HG03558 (cell line): ENCODE data around the gene REPS1.
A peak's percentile ranks its signal among the peaks of the same experiment; 100 is the strongest.
"Not testable (repeated sequence)": the region's sequence is repeated elsewhere in the genome, so short reads cannot be mapped to it uniquely, and the experiment has no call there.

Experiments
- ATAC-seq: cut with Tn5 transposase; IDR thresholded peaks from one replicate; pipeline ENCODE4 v1.9.1; 2021; ENCODE audit warnings: moderate number of reproducible peaks; ENCODE audit not compliant: unreplicated experiment; ENCODE audit errors: extremely low read depth

REPS1 gene

GRCh38 chr6:139006477-139006876 is 18.4 kb upstream of the REPS1 start:
- ATAC-seq = no peak

DNA sequence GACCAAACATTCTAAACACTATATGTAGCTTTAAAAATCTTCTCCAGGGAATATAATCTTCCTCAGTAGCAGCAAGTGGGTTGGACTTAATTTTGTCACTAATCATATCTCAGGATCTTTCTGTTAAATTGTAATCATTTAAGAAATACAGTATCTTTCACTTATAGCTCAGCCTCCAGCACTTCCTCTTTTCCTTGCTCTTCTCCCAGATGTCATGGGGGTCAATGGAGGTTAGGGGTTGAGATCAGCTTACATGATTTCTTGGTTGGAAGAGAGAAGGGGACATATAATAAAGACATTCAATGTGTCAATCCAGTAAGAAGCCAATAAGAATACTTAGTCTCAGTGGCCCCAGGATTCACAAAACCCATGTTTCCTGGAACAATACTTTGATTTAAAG is 15.7 kb upstream of the REPS1 start:
- no peak for ATAC-seq

GRCh38 chr6:138999949-139000725 is 12.1 kb upstream of the REPS1 start:
- no peak for ATAC-seq

DNA sequence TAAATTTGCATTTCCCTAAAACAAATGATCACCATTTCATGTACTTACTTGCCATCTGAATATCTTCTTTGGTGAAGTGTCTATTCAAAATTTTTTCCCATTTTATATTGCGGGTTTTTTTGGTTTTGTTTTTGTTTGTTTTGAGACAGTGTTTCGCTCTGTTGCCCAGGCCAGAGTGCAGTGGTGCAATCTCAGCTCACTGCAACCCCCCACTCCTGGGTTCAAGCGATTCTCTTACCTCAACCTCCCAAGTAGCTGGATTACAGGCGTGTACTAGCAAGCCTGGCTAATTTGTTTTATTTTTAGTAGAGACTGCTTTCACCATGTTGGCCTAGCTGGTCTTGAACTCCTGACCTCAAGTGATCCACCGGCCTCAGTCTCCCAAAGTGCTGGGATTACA is 9.1 kb upstream of the REPS1 start:
- ATAC-seq = no peak

GRCh38 chr6:138996524-138996923 is 8.5 kb upstream of the REPS1 start:
- no peak for ATAC-seq

DNA sequence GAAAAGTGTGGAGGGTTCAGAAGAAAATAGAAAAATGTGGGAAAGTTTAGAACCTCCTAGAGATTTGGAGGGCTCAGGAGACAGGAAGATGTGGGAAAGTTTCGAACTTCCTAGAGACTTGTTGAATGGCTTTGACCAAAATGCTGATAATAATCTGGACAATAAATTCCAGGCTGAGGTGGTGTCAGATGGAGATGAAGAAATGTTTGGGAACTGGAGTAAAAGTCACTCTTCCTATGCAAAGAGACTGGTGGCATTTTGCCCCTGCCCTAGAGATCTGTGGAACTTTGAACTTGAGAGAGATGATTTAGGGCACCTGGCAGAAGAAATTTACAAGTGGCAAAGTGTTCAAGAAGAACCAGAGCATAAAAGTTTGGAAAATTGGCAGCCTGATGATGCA is 5.4 kb upstream of the REPS1 start:
- not testable (repeated sequence) for ATAC-seq

GRCh38 chr6:138992965-138993364 is 4.9 kb upstream of the REPS1 start:
- ATAC-seq = not testable (repeated sequence)

- ATAC-seq = no peak
These were observed 3.2 kb upstream of the REPS1 start for GRCh38 chr6:138991206-138991605.

GRCh38 chr6:138989098-138989983 is 1.3 kb upstream of the REPS1 start:
- ATAC-seq = no peak

DNA sequence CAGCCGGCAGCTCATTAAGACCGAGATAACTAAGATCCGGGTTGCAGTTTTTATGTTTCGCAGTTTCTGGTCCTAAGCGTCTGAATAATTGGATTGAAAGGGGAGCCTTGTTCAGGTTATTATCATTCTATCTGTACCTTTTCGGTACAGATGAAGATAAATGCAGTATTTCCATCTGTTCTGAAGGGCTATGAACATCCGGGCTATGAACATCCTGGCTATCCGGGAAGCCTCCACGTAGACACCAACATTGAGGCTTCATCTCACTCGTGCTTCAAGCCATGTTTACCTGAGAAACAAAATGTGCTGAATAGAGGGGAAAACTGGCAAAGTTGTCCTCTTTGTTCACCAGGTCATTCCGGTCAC is 399 bp upstream of the REPS1 start:
- ATAC-seq = peak; percentile 4

GRCh38 chr6:138987080-138987642 is 892 bp downstream of the REPS1 start:
- no peak for ATAC-seq

- no peak for ATAC-seq
These were observed 1.5 kb downstream of the REPS1 start for GRCh38 chr6:138986578-138986977.

DNA sequence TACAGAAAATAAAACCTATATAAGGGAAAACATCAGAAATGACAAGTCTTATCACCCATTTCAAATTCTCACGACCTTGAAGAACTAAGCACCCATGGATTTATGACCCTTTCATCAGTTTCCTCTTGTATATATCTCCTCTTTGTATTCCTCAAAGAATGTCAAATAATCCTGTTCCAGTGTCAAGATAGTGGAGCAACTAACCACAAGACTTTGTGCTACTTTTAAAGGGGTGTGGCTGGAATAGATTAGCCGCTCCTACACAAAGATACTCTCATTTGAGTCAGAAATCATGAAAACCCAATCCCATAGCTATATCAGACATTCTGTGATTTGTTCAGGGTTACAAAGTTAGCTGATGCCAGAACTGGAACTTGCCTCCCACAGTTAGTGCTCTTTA is 6.6 kb downstream of the REPS1 start:
- ATAC-seq = no peak

DNA sequence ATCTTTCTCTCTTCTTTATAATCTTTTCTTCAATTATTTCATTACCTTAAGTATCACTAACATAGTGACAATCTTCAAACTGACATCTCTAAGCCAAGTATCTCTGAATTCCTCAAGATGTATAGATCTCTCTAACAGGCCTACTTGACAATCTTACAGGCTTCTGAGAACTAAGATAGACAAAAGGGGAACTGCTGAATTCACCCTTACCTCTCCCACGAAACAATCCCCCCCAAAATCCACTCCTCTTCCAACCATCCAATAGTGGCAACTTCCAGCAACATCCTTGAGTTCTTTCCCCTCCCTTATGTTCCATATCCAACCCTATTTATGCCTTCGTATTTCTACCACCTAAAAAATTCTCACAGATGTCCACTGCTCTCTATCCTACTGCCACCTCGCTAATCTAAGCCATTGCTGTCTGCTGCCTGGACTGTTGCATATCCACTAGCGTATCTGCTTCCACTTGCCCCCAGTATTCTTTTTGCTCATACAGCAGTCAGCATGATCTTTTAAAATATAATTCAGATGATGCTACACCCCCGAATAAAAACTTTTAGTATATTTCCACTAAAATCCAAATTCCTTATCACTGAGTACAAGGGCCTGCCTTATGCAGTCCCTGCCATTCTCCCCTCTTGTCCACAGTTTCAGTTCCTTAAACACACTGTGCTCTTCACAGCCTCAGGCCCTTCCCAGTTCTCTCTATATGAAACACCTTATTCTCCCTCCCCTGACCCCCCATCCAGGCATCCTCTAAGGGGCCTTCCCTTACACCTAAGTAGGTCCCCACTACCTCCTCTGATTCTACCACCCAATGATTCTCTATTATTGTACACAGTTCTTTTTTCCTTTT is 8.0 kb downstream of the REPS1 start:
- ATAC-seq = no peak

DNA sequence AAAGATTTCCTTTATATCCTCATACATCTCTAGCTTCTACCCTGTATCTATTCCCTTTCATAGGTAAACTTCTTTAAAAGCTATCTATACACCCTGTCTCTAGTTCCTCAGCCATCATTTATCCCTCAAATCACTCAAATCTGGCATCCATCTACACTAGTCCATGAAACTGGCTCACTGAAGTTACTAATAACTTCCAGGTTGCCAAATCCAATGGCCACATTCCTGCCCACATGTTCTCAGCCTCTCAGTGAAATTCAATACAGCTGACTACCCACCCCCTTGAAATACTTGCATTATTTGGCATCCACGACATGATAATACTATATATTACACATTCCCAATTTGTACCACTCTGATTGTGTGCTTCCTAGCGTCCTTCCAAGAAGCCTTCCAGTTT is 8.7 kb downstream of the REPS1 start:
- no peak for ATAC-seq

DNA sequence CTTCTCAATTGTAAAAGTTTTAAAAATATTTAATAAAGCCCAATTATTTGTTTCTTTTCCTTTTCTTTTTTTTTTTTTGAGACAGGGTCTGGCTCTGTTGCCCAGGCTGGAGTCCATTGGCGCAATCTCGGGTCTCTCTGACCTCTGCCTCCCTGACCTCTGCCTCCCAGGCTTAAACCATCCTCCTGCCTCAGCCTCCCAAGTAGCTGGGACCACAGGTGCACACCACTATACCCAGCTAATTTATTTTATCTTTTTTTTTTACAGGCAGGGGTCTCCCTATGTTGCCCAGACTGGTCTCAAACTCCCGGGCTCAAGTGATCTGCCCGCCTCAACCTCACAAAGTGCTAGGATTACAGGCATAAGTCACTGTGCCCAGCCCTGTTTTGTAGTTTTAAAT is 9.8 kb downstream of the REPS1 start:
- ATAC-seq = no peak

GRCh38 chr6:138977646-138978167 is 10.3 kb downstream of the REPS1 start:
- no peak for ATAC-seq

- ATAC-seq = no peak
These were observed 10.8 kb downstream of the REPS1 start for GRCh38 chr6:138977242-138977641.

GRCh38 chr6:138975815-138976214 is 12.2 kb downstream of the REPS1 start:
- ATAC-seq = no peak
